ENCODE data around the gene ARID3A.
"Not testable (repeated sequence)": the region's sequence is repeated elsewhere in the genome, so short reads cannot be mapped to it uniquely, and the experiment has no call there.

ARID3A gene

GRCh38 chr19:948842-949496, 23.1 kb downstream of the ARID3A start:
- no peak for DNase-seq (ENCODE audit: low read depth)

DNA sequence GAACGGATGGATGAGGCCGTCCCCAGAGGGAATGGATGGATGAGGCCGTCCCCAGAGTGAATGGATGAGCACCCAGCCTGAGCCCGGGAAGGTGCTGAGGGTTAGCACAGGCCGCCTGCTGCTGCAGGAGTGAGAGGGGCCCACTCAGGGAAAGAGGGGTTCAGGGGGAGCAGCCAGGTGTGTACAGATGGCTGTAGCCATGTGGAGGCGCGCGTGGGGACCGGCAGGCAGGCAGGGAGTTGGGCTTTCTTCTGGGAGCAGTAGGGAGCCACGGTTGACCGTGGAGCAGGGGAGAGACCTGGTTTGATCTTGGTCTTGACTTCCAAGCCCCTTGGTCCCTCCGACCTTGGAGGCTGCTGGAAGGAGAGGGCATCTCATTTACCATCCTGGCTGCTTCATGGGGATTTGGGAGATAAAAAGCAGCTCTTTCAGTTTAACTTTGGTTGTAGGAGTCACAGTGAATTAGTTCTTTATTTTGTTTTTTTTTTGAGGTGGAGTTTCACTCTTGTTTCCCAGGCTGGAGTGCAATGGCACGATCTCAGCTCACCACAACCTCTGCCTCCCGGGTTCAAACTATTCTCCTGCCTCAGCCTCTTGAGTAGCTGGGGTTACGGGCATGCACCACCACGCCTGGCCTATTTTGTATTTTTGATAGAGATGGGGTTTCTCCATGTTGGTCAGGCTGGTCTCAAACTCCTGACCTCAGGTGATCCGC, 24.7 kb downstream of the ARID3A start:
- DNase-seq (ENCODE audit: low read depth): no peak

DNA sequence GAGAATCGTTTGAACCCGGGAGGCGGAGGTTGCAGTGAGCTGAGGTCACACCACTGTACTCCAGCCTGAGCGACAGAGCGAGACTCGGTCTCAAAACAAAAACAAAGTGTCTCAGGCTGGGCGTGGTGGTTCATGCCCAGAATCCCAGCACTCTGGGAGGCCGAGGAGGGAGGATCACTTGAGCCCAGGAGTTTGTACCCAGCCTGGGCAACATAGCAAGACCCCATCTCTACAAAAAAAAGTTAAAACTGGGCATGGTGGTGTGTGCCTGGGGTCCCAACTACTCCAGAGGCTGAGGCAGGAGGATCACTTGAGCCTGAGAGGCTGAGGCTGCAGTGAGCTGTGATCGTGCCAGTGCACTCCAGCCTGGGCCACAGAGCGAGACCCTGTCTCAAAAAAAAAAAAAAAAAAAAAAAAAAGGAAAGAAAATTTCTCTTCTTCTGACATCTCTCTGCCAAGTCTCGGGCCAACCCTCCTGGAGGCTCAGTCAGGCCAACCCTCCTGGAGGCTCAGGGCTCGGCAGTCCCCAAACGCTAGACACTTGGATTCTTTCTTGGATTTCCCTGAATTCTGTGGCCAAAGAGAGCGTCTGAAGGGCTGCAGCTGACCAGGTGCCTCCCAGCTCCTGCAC, 26.3 kb downstream of the ARID3A start:
- no peak for DNase-seq (ENCODE audit: low read depth)

DNA sequence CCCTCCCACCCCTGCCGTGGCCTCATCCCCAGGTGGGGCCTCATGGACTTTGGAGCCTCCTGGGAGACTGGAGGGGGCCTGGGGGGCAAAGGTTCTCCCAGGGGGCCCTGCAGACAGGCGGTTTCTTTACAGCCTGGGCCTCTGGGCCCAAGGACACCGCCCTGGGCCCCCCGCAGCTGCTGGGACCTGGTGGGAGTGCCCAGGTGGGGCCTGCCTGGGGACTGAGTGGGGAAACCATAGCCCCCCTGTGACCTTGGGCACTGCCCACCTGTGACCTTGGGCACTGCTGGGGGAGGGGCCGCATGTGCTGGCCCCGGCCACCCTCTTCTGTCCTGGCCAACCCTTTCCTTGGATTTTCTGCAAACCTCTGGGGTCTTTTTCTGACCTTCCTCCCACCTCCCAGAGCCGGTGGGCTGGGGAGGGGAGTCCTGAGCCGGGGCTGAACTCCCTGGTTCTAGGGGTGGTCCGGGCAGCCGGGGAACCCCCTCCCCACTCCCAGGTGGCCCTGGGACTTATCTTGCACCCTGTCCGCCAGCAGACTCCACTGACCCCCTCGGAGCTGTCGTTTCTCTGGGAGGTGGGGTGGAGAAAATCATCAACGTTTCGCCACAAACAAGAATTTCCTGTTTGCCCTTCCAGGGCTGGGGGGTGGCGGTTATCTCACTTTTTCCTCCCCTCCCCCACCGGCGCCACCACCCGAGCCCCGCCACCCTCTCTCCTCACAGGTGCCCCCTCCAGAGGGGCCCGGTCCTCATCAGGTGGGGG, 27.0 kb downstream of the ARID3A start:
- DNase-seq (ENCODE audit: low read depth): no peak

DNA sequence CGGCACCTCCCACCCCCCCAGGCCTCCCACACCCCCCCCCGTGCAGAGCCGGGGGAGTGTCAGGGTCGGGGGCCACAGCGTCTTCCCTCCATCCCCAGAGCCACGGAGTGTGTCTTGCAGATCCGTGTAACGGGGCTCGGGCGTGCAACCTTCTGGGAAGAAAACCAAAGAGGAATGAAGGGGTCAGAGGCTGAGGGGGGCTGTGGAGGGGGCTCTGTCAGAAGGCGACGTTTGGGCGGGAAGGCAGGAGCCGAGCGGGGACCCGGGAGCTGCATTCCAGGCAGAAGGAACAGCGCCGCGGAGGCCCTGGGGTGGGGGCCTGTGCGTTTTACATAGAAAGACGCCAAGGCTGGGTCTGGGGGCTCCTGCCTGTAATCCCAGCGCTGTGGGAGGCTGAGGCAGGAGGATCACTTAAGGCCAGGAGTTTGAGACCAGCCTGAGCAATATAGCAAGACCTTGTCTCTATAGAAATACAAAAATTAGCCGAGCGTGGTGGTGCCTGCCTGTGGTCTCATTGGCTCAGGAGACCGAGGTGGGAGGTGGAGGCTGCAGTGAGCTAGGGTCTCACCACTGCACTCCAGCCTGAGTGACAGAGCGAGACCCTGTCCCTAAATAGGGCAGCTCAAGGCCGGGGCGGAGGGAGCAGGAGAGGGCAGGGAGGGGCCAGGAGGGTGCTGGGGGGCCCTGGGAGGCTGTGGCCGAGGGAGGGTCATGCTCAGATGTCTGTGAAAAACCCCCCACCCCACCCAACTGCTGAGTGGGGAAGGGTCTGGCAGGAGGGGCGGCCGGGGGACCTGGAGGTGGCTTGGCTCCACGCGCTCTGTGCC, 27.8 kb downstream of the ARID3A start:
- DNase-seq (ENCODE audit: low read depth): no peak

GRCh38 chr19:954272-954671, 28.4 kb downstream of the ARID3A start:
- DNase-seq (ENCODE audit: low read depth): no peak

DNA sequence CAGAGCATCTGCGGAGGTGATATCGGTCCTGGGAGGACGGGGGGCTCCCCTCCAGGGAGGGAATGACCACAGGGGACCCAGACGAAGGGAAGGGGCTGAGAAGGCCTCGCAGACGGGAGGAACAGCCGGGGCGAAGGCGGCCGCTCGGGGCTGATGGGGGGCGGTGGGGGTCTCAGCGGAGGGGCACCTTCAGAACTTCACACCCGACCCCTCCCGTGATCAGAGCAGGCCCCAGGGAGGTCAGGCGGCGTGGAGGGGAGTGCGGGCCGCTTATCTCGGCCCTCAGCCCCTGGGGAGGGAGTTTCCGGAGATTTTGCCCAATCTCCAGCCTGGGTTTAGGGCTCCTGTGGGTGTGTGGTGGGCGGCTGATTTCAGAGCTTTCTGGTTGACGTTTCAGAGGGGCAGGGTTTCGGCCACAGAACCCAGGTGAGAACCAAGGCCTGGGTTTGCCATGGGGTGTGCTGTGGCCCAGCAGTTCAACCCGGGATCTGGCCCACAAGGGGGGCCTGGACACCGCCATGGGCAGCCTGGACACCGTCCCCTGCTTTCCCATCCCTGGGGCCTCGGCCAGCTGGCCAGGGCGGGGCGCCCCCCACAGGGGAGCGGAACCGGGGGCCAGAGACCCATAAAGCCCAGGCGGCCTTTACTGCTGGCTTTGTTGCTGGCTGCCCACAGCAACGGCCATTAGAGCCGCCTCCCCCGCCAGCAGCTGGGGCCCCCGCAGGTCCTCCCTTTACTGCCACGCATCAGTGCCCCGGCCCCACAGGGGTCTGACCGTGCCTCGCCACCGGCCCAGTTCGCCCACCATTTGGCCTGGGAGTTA, 29.0 kb downstream of the ARID3A start:
- DNase-seq (ENCODE audit: low read depth): no peak

GRCh38 chr19:955803-956765, 30.2 kb downstream of the ARID3A start:
- no peak for DNase-seq (ENCODE audit: low read depth)

- no peak for DNase-seq (ENCODE audit: low read depth)
Measured at GRCh38 chr19:956766-957440, 31.1 kb downstream of the ARID3A start.

DNA sequence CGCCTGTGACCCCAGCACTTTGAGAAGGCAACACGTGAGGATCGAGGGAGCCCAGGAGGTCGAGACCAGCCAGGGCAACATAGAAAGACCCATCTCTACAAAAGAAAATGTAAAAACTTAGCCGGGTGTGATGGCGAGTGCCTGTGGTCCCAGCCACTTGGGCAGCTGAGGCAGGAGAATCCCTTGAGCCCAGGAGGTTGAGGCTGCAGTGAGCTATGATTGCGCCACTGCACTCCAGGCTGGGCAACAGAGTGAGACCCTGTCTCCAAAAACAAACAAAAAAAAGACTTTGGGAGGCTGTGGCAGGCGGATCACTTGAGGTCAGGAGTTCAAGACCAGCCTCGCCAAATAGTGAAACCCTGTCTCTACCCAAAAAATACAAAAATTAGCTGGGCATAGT, 31.7 kb downstream of the ARID3A start:
- DNase-seq (ENCODE audit: low read depth): not testable (repeated sequence)

DNA sequence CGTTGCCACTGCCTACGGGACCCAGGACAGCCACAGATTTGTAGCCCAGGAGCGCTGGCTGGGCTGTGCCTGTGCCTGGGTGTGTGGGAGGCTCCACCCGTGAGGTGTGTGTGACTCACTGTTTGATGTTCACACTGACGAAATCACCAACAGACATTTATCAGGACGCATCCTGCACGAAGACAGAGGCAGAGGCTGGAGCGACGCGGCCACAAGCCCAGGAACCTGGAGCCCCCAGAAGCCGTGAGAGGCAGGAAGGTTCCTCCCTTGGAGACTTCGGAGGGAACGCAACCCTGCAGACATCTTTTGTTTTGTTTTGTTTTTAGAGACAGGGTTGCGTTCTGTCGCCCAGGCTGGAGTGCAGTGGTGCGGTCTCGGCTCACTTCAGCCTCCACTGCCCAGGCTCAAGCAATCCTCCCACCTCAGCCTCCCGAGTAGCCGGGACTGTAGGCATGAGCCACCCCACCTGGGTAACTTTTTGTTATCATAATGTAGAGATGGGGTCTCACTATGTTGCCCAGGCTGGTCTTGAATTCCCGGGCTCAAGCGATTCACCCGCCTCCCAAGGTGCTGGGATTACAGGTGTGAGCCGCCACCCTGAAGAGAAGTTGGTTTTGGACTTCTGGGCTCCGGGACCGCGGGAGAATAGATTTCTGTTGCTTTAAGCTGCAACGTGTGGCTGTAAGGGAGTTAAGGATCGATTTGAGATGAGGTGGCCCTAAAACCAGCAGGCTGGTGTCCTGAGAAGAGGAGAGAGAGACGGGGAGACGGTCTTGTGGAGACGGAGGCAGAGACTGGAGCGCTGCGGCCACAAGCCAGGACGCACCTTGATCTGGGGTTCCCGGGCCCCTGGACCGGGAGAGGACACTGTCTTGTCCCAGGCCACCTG, 33.4 kb downstream of the ARID3A start:
- no peak for DNase-seq (ENCODE audit: low read depth)

- DNase-seq (ENCODE audit: low read depth): no peak
Measured at GRCh38 chr19:960020-960419, 34.2 kb downstream of the ARID3A start.

DNA sequence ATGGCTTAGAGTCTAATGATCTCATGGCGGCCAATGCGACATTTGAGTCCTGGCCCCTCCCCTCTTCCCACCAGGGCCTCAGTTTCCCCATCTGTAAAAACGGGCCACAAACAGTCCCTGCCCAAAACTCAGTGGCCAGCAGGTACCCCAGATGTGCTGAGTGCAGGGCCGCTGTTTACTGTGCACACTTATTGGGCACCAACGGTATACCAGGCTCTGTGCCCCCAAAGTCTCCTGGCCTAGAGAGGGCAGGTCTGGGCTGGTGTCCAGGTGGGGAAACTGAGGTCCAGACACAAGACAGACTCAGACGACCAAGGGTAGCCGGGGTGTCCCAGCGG, 34.7 kb downstream of the ARID3A start:
- no peak for DNase-seq (ENCODE audit: low read depth)

DNA sequence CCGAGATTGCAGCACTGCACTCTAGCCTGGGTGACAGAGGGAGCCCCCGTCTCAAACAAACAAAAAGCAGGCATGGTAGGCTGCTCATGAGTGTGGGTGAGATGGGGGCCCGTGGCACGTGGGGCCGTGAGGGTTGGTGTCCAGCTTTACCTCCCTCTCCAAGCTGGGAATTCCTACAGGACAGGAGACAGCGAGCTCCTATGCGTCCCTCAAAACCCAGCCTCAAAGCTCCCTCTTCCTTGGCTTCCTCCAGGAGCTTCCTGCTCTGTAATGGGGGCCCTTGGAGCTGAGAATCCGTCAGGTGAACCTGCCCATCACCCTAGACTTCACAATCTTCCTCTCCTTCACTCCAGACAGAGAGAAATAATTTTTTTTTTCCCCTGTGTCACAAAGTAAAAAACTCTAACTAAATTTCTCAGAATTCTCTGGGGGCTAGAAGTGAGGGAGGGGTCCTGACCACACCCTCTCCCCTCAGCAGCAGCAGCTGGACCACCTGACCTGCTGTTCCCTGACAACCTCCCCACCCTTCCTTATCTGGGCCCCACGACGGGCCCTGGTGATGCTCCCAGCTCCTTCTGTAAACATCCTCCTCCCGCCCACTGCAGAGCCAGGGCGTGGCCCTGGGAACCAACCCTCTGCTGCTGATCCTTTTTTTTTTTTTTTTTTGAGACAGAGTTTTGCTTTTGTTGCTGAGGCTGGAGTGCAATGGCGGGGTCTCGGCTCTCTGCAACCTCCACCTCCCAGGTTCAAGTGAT, 36.2 kb downstream of the ARID3A start:
- DNase-seq (ENCODE audit: low read depth): no peak

- DNase-seq (ENCODE audit: low read depth): no peak
Measured at GRCh38 chr19:962683-963400, 37.0 kb downstream of the ARID3A start.

- DNase-seq (ENCODE audit: low read depth): no peak
Measured at GRCh38 chr19:963486-963951, 37.7 kb downstream of the ARID3A start.

DNA sequence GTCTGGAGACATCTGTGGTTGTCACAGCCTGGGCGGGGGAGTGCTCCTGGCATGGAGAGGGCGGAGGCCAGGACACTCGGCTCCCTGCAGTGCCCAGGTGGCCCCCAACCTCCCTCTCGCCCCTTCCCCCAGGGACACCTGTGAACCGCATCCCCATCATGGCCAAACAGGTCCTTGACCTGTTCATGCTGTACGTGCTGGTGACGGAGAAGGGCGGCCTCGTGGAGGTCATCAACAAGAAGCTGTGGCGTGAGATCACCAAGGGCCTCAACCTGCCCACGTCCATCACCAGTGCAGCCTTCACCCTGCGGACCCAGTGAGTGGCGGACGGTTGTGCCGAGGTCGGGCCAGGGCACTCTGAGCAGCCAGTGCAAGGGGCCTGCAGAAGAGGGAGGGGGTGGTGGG, 38.3 kb downstream of the ARID3A start:
- no peak for DNase-seq (ENCODE audit: low read depth)
